C4-2B (cell line): ENCODE data around the gene EMX2.
A peak's percentile ranks its signal among the peaks of the same experiment; 100 is the strongest.

Experiments
- H3K27ac ChIP-seq: fragments of 450-650 bp; 2 replicates; pipeline ENCODE4 v1.5.1; 2017
- CTCF ChIP-seq: fragments of 450-650 bp; conservative IDR thresholded peaks from 2 replicates; pipeline ENCODE4 v1.5.1; 2017; ENCODE audit warnings: mild to moderate bottlenecking
- ZFX ChIP-seq: fragments of 450-650 bp; IDR thresholded peaks from 2 replicates; pipeline ENCODE4 v1.6.1; 2017

The EMX2 gene

GRCh38 chr10:117542706-117543224, at the start of gene EMX2:
Gene EMX2 (plus strand): TSS chr10:117542746. CDS start chr10:117543268, 522 bp downstream.
- H3K27ac ChIP-seq, result no peak within 1 kb of the TSS
- TF ChIP-seq CTCF (no peak), ZFX (no peak)

GRCh38 chr10:117496031-117496430, 46.5 kb upstream of the EMX2 start:
- no peak for TF ChIP-seq CTCF
- TF ChIP-seq ZFX, result no peak
- no peak overlapping the region for H3K27ac ChIP-seq

- peak; percentile 97 for TF ChIP-seq CTCF
- TF ChIP-seq ZFX, result no peak
- no peak overlapping the region for H3K27ac ChIP-seq
Measured at GRCh38 chr10:117496616-117497028, 45.9 kb upstream of the EMX2 start.

- H3K27ac ChIP-seq, result no peak overlapping the region
- TF ChIP-seq ZFX (no peak), CTCF (no peak)
Measured at GRCh38 chr10:117497736-117498135, 44.8 kb upstream of the EMX2 start.

- H3K27ac ChIP-seq, result no peak overlapping the region
- no peak for TF ChIP-seq CTCF
- TF ChIP-seq ZFX, result no peak
Measured at GRCh38 chr10:117499248-117500105, 43.1 kb upstream of the EMX2 start.

GRCh38 chr10:117500456-117500855, 42.1 kb upstream of the EMX2 start:
- no peak for TF ChIP-seq CTCF
- TF ChIP-seq ZFX, result no peak
- no peak overlapping the region for H3K27ac ChIP-seq

- H3K27ac ChIP-seq, result no peak overlapping the region
- TF ChIP-seq ZFX, result no peak
Measured at GRCh38 chr10:117501460-117502035, 41.0 kb upstream of the EMX2 start.
